Kidney (tissue), 14 donors: ENCODE measurements around the gene GPR150. TPM values are rescaled to one million over a fixed set of nuclear protein-coding genes. Genes with fewer than 3 reads are reported as not detected.

Experiments used
- DNase-seq, 5 donors: peaks; one replicate each; pipeline ENCODE4 v3.0.0-alpha.2; 2013 to 2020
- FAIRE-seq: peaks from 2 replicates; lab custom pipeline; 2012; peaks lifted over from hg19 to GRCh38; lab: Jason Lieb, UNC
- H3K27ac ChIP-seq, 2 donors: one replicate each; pipeline ENCODE4 v1.7.0; 2013; ENCODE audit warnings: low read depth in 2 of 2, low read length in 2 of 2, inconsistent platforms in 1 of 2
- H3K27me3 ChIP-seq: one replicate; pipeline ENCODE4 v1.7.1; 2013; ENCODE audit warnings: low read length, inconsistent platforms; ENCODE audit not compliant: control insufficient read depth, insufficient read depth
- H3K36me3 ChIP-seq, 3 donors: one replicate each; pipeline versions ENCODE4 v1.7.0 to v1.7.1; 2013; ENCODE audit warnings: low read length in 3 of 3, control low read depth in 1 of 3, inconsistent platforms in 1 of 3; ENCODE audit not compliant: insufficient read depth in 3 of 3, control insufficient read depth in 2 of 3
- H3K4me1 ChIP-seq, 3 donors: one replicate each; pipeline versions ENCODE4 v1.7.0 to v1.7.1; 2013; ENCODE audit warnings: low read length in 3 of 3, inconsistent platforms in 1 of 3, low read depth in 1 of 3; ENCODE audit not compliant: control insufficient read depth in 2 of 3, insufficient read depth in 2 of 3
- H3K4me3 ChIP-seq, 3 donors: one replicate each; pipeline versions ENCODE4 v1.7.0 to v1.8.1; 2013; ENCODE audit warnings: low read length in 3 of 3, control low read depth in 1 of 3, inconsistent platforms in 1 of 3
- H3K9ac ChIP-seq, 3 donors: one replicate each; pipeline versions ENCODE4 v1.7.0 to v1.7.1; 2013; ENCODE audit warnings: low read length in 3 of 3, control low read depth in 1 of 3, inconsistent platforms in 1 of 3
- H3K9me3 ChIP-seq, 3 donors: one replicate each; pipeline versions ENCODE4 v1.7.0 to v1.7.1; 2013; ENCODE audit warnings: low read length in 3 of 3, control low read depth in 1 of 3, inconsistent platforms in 1 of 3; ENCODE audit not compliant: control insufficient read depth in 2 of 3, insufficient read depth in 1 of 3
- CTCF ChIP-seq: IDR thresholded peaks from 3 replicates; pipeline ENCODE4 v1.5.1; 2012; ENCODE audit warnings: mild to moderate bottlenecking, moderate library complexity, borderline replicate concordance; ENCODE audit not compliant: insufficient read depth; ENCODE audit errors: extremely low read depth
- intact Hi-C: fragments of 100-400 bp; cut with DNase I; formaldehyde crosslinking; loops from one replicate; pipeline ENCODE4 v1.11.1; 2022
- polyA plus RNA-seq: library from polyadenylated mRNA; stranded (reverse); fragments of 350-450 nt; fragmentation: Illumina TruSeq; extraction: RNeasy Lipid Tissue Mini Kit (QIAGEN cat#74804); gene quantifications from one replicate; pipeline ENCODE4 v1.2.3, GENCODE V29; 2014; ENCODE audit warnings: low read depth, low replicate concordance; ENCODE audit not compliant: insufficient read depth
- total RNA-seq: library from RNA; stranded (reverse); fragmentation: NEBNext Ultra II Directional; extraction: Animal tissue kit (Norgen Biotek cat#: 25700); gene quantifications from one replicate; pipeline ENCODE4 v1.2.1, GENCODE V29; 2021
- donor health status: control.
- donor health status: control.
- donor health status: control.
- donor health status: control.
- donor health status: control.
- donor health status: DM: yes; HTN: yes; CAD: no.
- donor health status: Normal renal cell carcinoma (clear cell type).

Gene GPR150
- total and polyA plus RNA-seq, 2 donors from 2014 or later, result 0.16 to 0.19 TPM

- no peak for DNase-seq
- no peaks in the 10 kb centered on the region for H3K4me1 ChIP-seq
- intact Hi-C loops, result no loop called here
- H3K9me3 ChIP-seq, result no peaks in the 10 kb centered on the region
- no peak overlapping the region for H3K27ac ChIP-seq
- H3K9ac ChIP-seq, result no peak overlapping the region
- H3K27me3 ChIP-seq, result no peaks in the 10 kb centered on the region
- no peak for FAIRE-seq
- H3K36me3 ChIP-seq, result no peaks in the 10 kb centered on the region
- no peak for TF ChIP-seq CTCF
- no peak overlapping the region for H3K4me3 ChIP-seq
Observed at GRCh38 chr5:95583992-95584391, 35.9 kb upstream of the GPR150 start.

- no peak for DNase-seq
- Histone ChIP-seq H3K9me3 (no peaks in the 10 kb centered on the region), H3K4me1 (no peaks in the 10 kb centered on the region), H3K36me3 (no peaks in the 10 kb centered on the region), H3K9ac (no peak overlapping the region), H3K27me3 (no peaks in the 10 kb centered on the region), H3K27ac (no peak overlapping the region), H3K4me3 (no peak overlapping the region)
- TF ChIP-seq CTCF, result no peak
- intact Hi-C loops, result no loop called here
- FAIRE-seq, result no peak
Observed at GRCh38 chr5:95590880-95591279, 29.0 kb upstream of the GPR150 start.

GRCh38 chr5:95591490-95591901 is 28.4 kb upstream of the GPR150 start:
- no peak for FAIRE-seq
- Histone ChIP-seq H3K36me3 (no peaks in the 10 kb centered on the region), H3K27ac (no peak overlapping the region), H3K4me3 (no peak overlapping the region), H3K27me3 (no peaks in the 10 kb centered on the region), H3K4me1 (no peaks in the 10 kb centered on the region), H3K9me3 (no peaks in the 10 kb centered on the region), H3K9ac (no peak overlapping the region)
- intact Hi-C loops, result no loop called here
- no peak for DNase-seq
- no peak for TF ChIP-seq CTCF

- Histone ChIP-seq H3K4me1 (no peaks in the 10 kb centered on the region), H3K4me3 (no peak overlapping the region), H3K9me3 (no peaks in the 10 kb centered on the region), H3K9ac (no peak overlapping the region), H3K27me3 (no peaks in the 10 kb centered on the region), H3K27ac (no peak overlapping the region), H3K36me3 (no peaks in the 10 kb centered on the region)
- intact Hi-C loops, result no loop called here
- no peak for FAIRE-seq
- TF ChIP-seq CTCF, result no peak
- DNase-seq, result no peak
Observed at GRCh38 chr5:95595289-95595931, 24.5 kb upstream of the GPR150 start.
